SU-DHL-6 (cell line): Measurements from ENCODE around the gene AKR1B15.
A peak's percentile ranks its signal among the peaks of the same experiment; 100 is the strongest.

Source experiments
- H2AFZ ChIP-seq: fragments of 200-600 bp; sonication (generic); 2 replicates; pipeline ENCODE4 v1.6.1; 2014; ENCODE audit warnings: low read depth, mild to moderate bottlenecking, moderate library complexity, mixed read lengths, antibody characterized with exemption, low read length; ENCODE audit not compliant: severe bottlenecking
- H3F3A ChIP-seq: fragments of 200-600 bp; shearing (Covaris generic); 2 replicates; pipeline ENCODE4 v1.6.0; 2016; ENCODE audit warnings: antibody characterized with exemption, mild to moderate bottlenecking; ENCODE audit not compliant: insufficient read depth
- H3K27ac ChIP-seq: fragments of 200-600 bp; sonication (generic); 2 replicates; pipeline ENCODE4 v1.5.1; 2016; ENCODE audit warnings: low read depth, mild to moderate bottlenecking, low read length, moderate library complexity, mixed read lengths
- H3K27me3 ChIP-seq: fragments of 200-600 bp; sonication (generic), shearing (Covaris generic); 2 replicates; pipeline ENCODE4 v1.6.0; 2014; ENCODE audit warnings: mild to moderate bottlenecking, low read length
- H3K36me3 ChIP-seq: fragments of 200-600 bp; sonication (generic); 2 replicates; pipeline ENCODE4 v1.6.1; 2014; ENCODE audit warnings: mild to moderate bottlenecking, low read length, mixed read lengths
- H3K4me2 ChIP-seq: fragments of 300-600, 200-600 bp; shearing (Covaris generic), sonication (generic); 2 replicates; pipeline ENCODE4 v1.6.0; 2014; ENCODE audit warnings: low read length, low read depth, mild to moderate bottlenecking; ENCODE audit not compliant: poor library complexity, severe bottlenecking
- H3K4me3 ChIP-seq: fragments of 200-600 bp; sonication (generic); 2 replicates; pipeline ENCODE4 v1.5.1; 2014; ENCODE audit warnings: antibody characterized with exemption, low read length, mild to moderate bottlenecking, mixed read lengths; ENCODE audit not compliant: insufficient read depth, poor library complexity, severe bottlenecking
- H3K79me2 ChIP-seq: fragments of 200-600 bp; sonication (generic); 2 replicates; pipeline ENCODE4 v1.6.1; 2014; ENCODE audit warnings: mild to moderate bottlenecking, low read length, moderate library complexity; ENCODE audit not compliant: insufficient read depth
- H3K9ac ChIP-seq: fragments of 200-600 bp; sonication (generic); 2 replicates; pipeline ENCODE4 v1.7.0; 2014; ENCODE audit warnings: mild to moderate bottlenecking, low read length
- H3K9me2 ChIP-seq: fragments of 200-600 bp; sonication (generic); replicated peaks from 2 replicates; pipeline ENCODE4 v1.6.1; 2014; ENCODE audit warnings: low read length; ENCODE audit not compliant: insufficient read depth
- H3K9me3 ChIP-seq: fragments of 200-600 bp; sonication (generic); 2 replicates; pipeline ENCODE4 v1.6.1; 2014; ENCODE audit warnings: low read length, mixed read lengths; ENCODE audit not compliant: insufficient read depth
- H4K20me1 ChIP-seq: fragments of 200-600 bp; sonication (generic); 2 replicates; pipeline ENCODE4 v1.6.1; 2014; ENCODE audit warnings: low read depth, mild to moderate bottlenecking, antibody characterized with exemption, low read length, moderate library complexity, mixed read lengths
- CTCF ChIP-seq: fragments of 200-600 bp; sonication (generic); IDR thresholded peaks from one replicate; pipeline ENCODE4 v1.5.1; 2017; ENCODE audit warnings: antibody characterized with exemption, mild to moderate bottlenecking, low read length, moderate library complexity; ENCODE audit not compliant: insufficient read depth, poor library complexity, severe bottlenecking
- EZH2phosphoT487 ChIP-seq: fragments of 200-600 bp; sonication (generic), shearing (Covaris generic); conservative IDR thresholded peaks from 2 replicates; pipeline ENCODE4 v1.6.1; 2018; ENCODE audit warnings: mild to moderate bottlenecking, antibody characterized with exemption, low read length, moderate library complexity, mixed read lengths

AKR1B15 gene

DNA sequence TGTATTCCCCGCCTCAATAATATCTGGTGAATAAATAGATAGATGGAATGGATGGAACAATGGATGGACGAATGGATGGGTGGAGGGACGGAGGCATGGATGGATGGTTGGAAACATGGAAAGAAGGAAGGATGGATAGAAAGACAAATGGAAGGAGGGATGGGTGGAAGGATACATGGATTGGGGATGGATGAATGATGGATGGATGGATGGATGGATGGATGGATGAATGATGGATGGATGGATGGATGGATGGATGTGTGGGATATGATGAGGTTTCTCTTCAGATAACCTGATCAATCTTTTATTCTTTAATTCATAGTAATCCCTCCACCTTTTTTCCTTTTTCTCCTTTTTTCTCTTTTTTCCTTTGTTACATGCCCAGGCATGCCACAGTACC, 3.0 kb upstream of the AKR1B15 start:
- Histone ChIP-seq H2AFZ (no peak overlapping the region), H3K4me3 (no peak overlapping the region), H3K27ac (no peak overlapping the region), H3K4me2 (no peak overlapping the region), H3K27me3 (no peaks in the 10 kb centered on the region), H3K9ac (no peak overlapping the region), H3K9me2 (no peaks in the 10 kb centered on the region), H3K36me3 (no peaks in the 10 kb centered on the region), H3K79me2 (no peaks in the 10 kb centered on the region), H3F3A (no peaks in the 10 kb centered on the region), H4K20me1 (no peaks in the 10 kb centered on the region), H3K9me3 (no peaks in the 10 kb centered on the region)
- no peak for TF ChIP-seq EZH2phosphoT487
- no peak for TF ChIP-seq CTCF

GRCh38 chr7:134546955-134547354, 2.0 kb upstream of the AKR1B15 start:
- Histone ChIP-seq H3K27me3 (no peaks in the 10 kb centered on the region), H3F3A (no peaks in the 10 kb centered on the region), H3K4me2 (no peak overlapping the region), H4K20me1 (no peaks in the 10 kb centered on the region), H3K4me3 (no peak overlapping the region), H3K9me2 (no peaks in the 10 kb centered on the region), H2AFZ (no peak overlapping the region), H3K27ac (no peak overlapping the region), H3K36me3 (no peaks in the 10 kb centered on the region), H3K9me3 (no peaks in the 10 kb centered on the region), H3K79me2 (no peaks in the 10 kb centered on the region), H3K9ac (no peak overlapping the region)
- TF ChIP-seq EZH2phosphoT487, result no peak

DNA sequence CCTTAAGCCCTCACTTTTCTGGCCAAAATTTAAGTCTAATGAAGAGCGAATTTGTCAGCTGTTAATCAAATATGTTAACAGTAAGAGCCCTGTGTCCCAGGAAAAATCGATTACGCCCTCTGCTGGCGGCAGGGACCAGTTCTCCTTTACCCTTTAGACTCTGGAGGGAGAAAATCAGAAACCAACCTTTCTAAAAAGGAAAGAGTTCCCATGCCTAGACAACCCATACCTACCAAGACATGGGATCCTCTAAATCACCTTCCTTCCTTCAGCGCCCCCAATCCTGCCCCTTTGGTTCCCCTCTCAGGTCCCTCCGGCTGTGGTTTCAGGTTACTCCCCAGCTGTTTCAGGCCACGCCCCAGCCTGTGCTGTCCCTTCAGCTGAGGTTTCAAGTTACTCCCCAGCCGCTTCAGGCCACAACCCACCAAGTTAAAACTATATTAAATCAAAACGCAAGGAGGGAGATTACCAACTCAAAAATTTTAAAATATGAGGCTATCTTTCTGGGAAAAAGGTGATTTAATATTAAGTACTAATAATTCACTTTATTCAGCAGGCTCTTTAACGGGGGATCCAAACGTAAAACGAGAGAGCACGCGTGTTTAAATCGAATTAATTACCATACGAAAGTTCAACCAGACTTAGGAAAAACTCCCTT, 1.4 kb upstream of the AKR1B15 start:
- no peaks in the 10 kb centered on the region for H3K9me3 ChIP-seq
- no peak overlapping the region for H2AFZ ChIP-seq
- no peaks in the 10 kb centered on the region for H3K9me2 ChIP-seq
- H4K20me1 ChIP-seq, result no peaks in the 10 kb centered on the region
- H3K9ac ChIP-seq, result no peak overlapping the region
- no peaks in the 10 kb centered on the region for H3K27me3 ChIP-seq
- no peak overlapping the region for H3K27ac ChIP-seq
- no peak overlapping the region for H3K4me2 ChIP-seq
- TF ChIP-seq EZH2phosphoT487 (no peak), CTCF (peak; percentile 85)
- H3K79me2 ChIP-seq, result no peaks in the 10 kb centered on the region
- H3K36me3 ChIP-seq, result no peaks in the 10 kb centered on the region
- no peak overlapping the region for H3K4me3 ChIP-seq
- H3F3A ChIP-seq, result no peaks in the 10 kb centered on the region

- Histone ChIP-seq H3F3A (no peaks in the 10 kb centered on the region), H3K9me3 (no peaks in the 10 kb centered on the region), H3K4me3 (no peak overlapping the region), H3K79me2 (no peaks in the 10 kb centered on the region), H3K27ac (no peak overlapping the region), H3K9me2 (no peaks in the 10 kb centered on the region), H2AFZ (no peak overlapping the region), H3K36me3 (no peaks in the 10 kb centered on the region), H3K4me2 (no peak overlapping the region), H4K20me1 (no peaks in the 10 kb centered on the region), H3K27me3 (no peaks in the 10 kb centered on the region), H3K9ac (no peak overlapping the region)
- TF ChIP-seq EZH2phosphoT487 (no peak), CTCF (no peak)
Measured at GRCh38 chr7:134549366-134549765, 456 bp downstream of the AKR1B15 start.
